HepG2 (cell line): ENCODE results near the gene LBR.

Experiments used
- CREM ChIP-seq, 2 experiments: sonication (generic) in 1 of 2; formaldehyde crosslinking in 1 of 2; IDR thresholded peaks; 2 replicates each; pipeline versions ENCODE4 v1.4.0 to v1.6.1; 2016 to 2020; ENCODE audit warnings: antibody characterized with exemption in 1 of 2, mild to moderate bottlenecking in 1 of 2, missing genetic modification reagents in 1 of 2
- HNF1A ChIP-seq, 2 experiments: sonication (generic) in 1 of 2; formaldehyde crosslinking in 1 of 2; IDR thresholded peaks; 2 replicates each; pipeline versions ENCODE4 v1.4.0 to v1.6.1; 2016 to 2020; ENCODE audit warnings: borderline replicate concordance in 1 of 2, low read depth in 1 of 2, mild to moderate bottlenecking in 1 of 2, missing genetic modification reagents in 1 of 2
- MAFK ChIP-seq, 2 experiments: IDR thresholded peaks in 1 of 2; conservative IDR thresholded peaks in 1 of 2; 2 replicates each; pipeline ENCODE4 v1.6.1; 2011; ENCODE audit warnings: improper control_type of control experiment in 2 of 2, low read length in 2 of 2
- MIER2 ChIP-seq: IDR thresholded peaks from 2 replicates; pipeline ENCODE4 v1.6.1; 2016; ENCODE audit warnings: missing biosample characterization, missing genetic modification reagents
- ZNF274 ChIP-seq: sonication (generic); formaldehyde crosslinking; IDR thresholded peaks from 2 replicates; pipeline ENCODE4 v1.5.1; 2020; ENCODE audit warnings: mild to moderate bottlenecking, missing genetic modification reagents
- ZNF609 ChIP-seq: sonication (generic); formaldehyde crosslinking; IDR thresholded peaks from 2 replicates; pipeline ENCODE4 v1.4.0; 2020; ENCODE audit warnings: mild to moderate bottlenecking, missing genetic modification reagents, borderline replicate concordance
- ZNF674 ChIP-seq: sonication (generic); formaldehyde crosslinking; IDR thresholded peaks from 2 replicates; pipeline ENCODE4 v1.5.0; 2020; ENCODE audit warnings: low read depth, mild to moderate bottlenecking, missing genetic modification reagents
- TF ChIP-seq, protein P1 (sequence below), 2 experiments: sonication (generic) in 1 of 2; formaldehyde crosslinking in 1 of 2; IDR thresholded peaks; 2 replicates each; pipeline versions ENCODE4 v1.5.1 to v1.6.1; 2011 to 2020; ENCODE audit warnings: borderline replicate concordance in 1 of 2, low read depth in 1 of 2, low read length in 1 of 2, mild to moderate bottlenecking in 1 of 2, missing genetic modification reagents in 1 of 2, moderate library complexity in 1 of 2
- TF ChIP-seq, protein P2 (sequence below): sonication (generic); formaldehyde crosslinking; IDR thresholded peaks from 2 replicates; pipeline ENCODE4 v1.5.0; 2020; ENCODE audit warnings: mild to moderate bottlenecking, missing genetic modification reagents, borderline replicate concordance

- TF ChIP-seq MIER2 (CRISPR knock-in tag) (no peak), ZNF674 (CRISPR knock-in tag) (no peak), ZNF274 (CRISPR knock-in tag) (no peak), CREM (IDR thresholded peaks at IDR 0.05) (no peak), CREM (CRISPR knock-in tag; IDR thresholded peaks at IDR 0.05) (no peak), HNF1A (IDR thresholded peaks at IDR 0.05; ENCODE audit: low read depth) (no peak), HNF1A (CRISPR knock-in tag; IDR thresholded peaks at IDR 0.05; ENCODE audit: borderline replicate concordance) (no peak), ZNF609 (CRISPR knock-in tag) (no peak), MAFK (conservative IDR thresholded peaks at IDR 0.05 in 1 of 2, IDR thresholded peaks at IDR 0.05 in 1 of 2; ENCODE audit: low read length in 2 of 2) (no peak)
- TF ChIP-seq, protein P1, sequence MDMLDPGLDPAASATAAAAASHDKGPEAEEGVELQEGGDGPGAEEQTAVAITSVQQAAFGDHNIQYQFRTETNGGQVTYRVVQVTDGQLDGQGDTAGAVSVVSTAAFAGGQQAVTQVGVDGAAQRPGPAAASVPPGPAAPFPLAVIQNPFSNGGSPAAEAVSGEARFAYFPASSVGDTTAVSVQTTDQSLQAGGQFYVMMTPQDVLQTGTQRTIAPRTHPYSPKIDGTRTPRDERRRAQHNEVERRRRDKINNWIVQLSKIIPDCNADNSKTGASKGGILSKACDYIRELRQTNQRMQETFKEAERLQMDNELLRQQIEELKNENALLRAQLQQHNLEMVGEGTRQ (IDR thresholded peaks at IDR 0.05; ENCODE audit: low read depth, low read length): no peak
- TF ChIP-seq, protein P1 (CRISPR knock-in tag; IDR thresholded peaks at IDR 0.05; ENCODE audit: borderline replicate concordance): no peak
- TF ChIP-seq, protein P2, sequence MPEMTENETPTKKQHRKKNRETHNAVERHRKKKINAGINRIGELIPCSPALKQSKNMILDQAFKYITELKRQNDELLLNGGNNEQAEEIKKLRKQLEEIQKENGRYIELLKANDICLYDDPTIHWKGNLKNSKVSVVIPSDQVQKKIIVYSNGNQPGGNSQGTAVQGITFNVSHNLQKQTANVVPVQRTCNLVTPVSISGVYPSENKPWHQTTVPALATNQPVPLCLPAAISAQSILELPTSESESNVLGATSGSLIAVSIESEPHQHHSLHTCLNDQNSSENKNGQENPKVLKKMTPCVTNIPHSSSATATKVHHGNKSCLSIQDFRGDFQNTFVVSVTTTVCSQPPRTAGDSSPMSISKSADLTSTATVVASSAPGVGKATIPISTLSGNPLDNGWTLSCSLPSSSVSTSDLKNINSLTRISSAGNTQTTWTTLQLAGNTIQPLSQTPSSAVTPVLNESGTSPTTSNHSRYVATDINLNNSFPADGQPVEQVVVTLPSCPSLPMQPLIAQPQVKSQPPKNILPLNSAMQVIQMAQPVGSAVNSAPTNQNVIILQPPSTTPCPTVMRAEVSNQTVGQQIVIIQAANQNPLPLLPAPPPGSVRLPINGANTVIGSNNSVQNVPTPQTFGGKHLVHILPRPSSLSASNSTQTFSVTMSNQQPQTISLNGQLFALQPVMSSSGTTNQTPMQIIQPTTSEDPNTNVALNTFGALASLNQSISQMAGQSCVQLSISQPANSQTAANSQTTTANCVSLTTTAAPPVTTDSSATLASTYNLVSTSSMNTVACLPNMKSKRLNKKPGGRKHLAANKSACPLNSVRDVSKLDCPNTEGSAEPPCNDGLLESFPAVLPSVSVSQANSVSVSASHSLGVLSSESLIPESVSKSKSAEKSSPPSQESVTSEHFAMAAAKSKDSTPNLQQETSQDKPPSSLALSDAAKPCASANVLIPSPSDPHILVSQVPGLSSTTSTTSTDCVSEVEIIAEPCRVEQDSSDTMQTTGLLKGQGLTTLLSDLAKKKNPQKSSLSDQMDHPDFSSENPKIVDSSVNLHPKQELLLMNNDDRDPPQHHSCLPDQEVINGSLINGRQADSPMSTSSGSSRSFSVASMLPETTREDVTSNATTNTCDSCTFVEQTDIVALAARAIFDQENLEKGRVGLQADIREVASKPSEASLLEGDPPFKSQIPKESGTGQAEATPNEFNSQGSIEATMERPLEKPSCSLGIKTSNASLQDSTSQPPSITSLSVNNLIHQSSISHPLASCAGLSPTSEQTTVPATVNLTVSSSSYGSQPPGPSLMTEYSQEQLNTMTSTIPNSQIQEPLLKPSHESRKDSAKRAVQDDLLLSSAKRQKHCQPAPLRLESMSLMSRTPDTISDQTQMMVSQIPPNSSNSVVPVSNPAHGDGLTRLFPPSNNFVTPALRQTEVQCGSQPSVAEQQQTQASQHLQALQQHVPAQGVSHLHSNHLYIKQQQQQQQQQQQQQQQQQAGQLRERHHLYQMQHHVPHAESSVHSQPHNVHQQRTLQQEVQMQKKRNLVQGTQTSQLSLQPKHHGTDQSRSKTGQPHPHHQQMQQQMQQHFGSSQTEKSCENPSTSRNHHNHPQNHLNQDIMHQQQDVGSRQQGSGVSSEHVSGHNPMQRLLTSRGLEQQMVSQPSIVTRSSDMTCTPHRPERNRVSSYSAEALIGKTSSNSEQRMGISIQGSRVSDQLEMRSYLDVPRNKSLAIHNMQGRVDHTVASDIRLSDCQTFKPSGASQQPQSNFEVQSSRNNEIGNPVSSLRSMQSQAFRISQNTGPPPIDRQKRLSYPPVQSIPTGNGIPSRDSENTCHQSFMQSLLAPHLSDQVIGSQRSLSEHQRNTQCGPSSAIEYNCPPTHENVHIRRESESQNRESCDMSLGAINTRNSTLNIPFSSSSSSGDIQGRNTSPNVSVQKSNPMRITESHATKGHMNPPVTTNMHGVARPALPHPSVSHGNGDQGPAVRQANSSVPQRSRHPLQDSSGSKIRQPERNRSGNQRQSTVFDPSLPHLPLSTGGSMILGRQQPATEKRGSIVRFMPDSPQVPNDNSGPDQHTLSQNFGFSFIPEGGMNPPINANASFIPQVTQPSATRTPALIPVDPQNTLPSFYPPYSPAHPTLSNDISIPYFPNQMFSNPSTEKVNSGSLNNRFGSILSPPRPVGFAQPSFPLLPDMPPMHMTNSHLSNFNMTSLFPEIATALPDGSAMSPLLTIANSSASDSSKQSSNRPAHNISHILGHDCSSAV (CRISPR knock-in tag): no peak
Observed at GRCh38 chr1:225418598-225418997, 9.2 kb downstream of the LBR start.
